Neutrophil (primary cell): Measurements from ENCODE around the gene STK17A.
A peak's percentile ranks its signal among the peaks of the same experiment; 100 is the strongest.

Experiments used
- H3K27ac ChIP-seq: fragments of 200-600 bp; sonication (generic); 2 replicates; pipeline ENCODE4 v1.5.1; 2016; ENCODE audit warnings: mild to moderate bottlenecking, moderate library complexity
- H3K27me3 ChIP-seq: fragments of 200-600 bp; sonication (generic); 2 replicates; pipeline ENCODE4 v1.6.0; 2016; ENCODE audit warnings: mild to moderate bottlenecking
- H3K36me3 ChIP-seq: fragments of 200-600 bp; sonication (generic); 2 replicates; pipeline ENCODE4 v1.5.1; 2017
- H3K4me1 ChIP-seq, 2 experiments: fragments of 200-600 bp in 1 of 2; sonication (generic) in 1 of 2; 1 replicate in 1 of 2; 2 replicates in 1 of 2; pipeline versions ENCODE4 v1.5.1 to v1.6.1; 2013 to 2016; ENCODE audit warnings: low read depth in 1 of 2, low read length in 1 of 2, mild to moderate bottlenecking in 1 of 2, moderate library complexity in 1 of 2; ENCODE audit not compliant: control insufficient read depth in 1 of 2, insufficient read depth in 1 of 2
- H3K4me3 ChIP-seq, 2 experiments: fragments of 200-600 bp in 1 of 2; sonication (generic) in 1 of 2; 1 replicate in 1 of 2; 2 replicates in 1 of 2; pipeline ENCODE4 v1.5.1; 2013 to 2016; ENCODE audit warnings: low read depth in 1 of 2, low read length in 1 of 2, mild to moderate bottlenecking in 1 of 2, moderate library complexity in 1 of 2
- H3K9me3 ChIP-seq: fragments of 200-600 bp; sonication (generic); 2 replicates; pipeline ENCODE4 v1.5.1; 2016
- CTCF ChIP-seq: fragments of 200-600 bp; sonication (generic); IDR thresholded peaks from 2 replicates; pipeline ENCODE4 v1.5.1; 2016; ENCODE audit warnings: antibody characterized with exemption

STK17A gene

GRCh38 chr7:43637114-43637806 is 54.4 kb downstream of the STK17A start:
- no peak for TF ChIP-seq CTCF
- Histone ChIP-seq H3K4me1 (no peaks in the 10 kb centered on the region), H3K4me3 (no peak overlapping the region), H3K9me3 (no peaks in the 10 kb centered on the region), H3K27me3 (no peaks in the 10 kb centered on the region), H3K27ac (peak overlapping the region; percentile 36), H3K36me3 (peaks cover 80% of the 10 kb centered on the region)

GRCh38 chr7:43639858-43640491 is 57.1 kb downstream of the STK17A start:
- Histone ChIP-seq H3K36me3 (peaks cover 76% of the 10 kb centered on the region), H3K9me3 (no peaks in the 10 kb centered on the region), H3K27ac (peak overlapping the region; percentile 41), H3K27me3 (no peaks in the 10 kb centered on the region), H3K4me3 (no peak overlapping the region), H3K4me1 (peaks cover 0 to 13% of the 10 kb centered on the region in 2 experiments)
- no peak for TF ChIP-seq CTCF

DNA sequence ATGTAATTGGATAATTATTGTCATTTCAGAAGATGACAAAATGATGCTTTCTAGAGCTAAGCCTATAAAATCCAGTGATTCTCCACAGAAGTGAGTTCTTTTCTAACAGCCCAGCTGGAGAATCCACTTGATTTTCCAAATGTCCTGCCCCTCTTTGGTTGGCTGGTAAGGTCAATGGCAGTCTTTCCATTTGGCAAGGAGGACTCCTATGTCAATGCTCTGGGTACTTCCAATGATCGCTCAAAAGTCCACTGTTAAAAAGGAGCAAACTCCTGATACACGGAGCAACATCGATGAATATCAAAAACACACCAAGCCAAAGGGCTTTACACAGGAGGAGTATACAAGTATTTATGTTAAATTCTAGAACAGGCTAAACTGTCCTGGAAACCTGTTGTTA is 57.8 kb downstream of the STK17A start:
- H3K9me3 ChIP-seq, result no peaks in the 10 kb centered on the region
- peaks cover 5 to 20% of the 10 kb centered on the region in 2 experiments for H3K4me1 ChIP-seq
- peak overlapping the region; percentile 41 for H3K27ac ChIP-seq

DNA sequence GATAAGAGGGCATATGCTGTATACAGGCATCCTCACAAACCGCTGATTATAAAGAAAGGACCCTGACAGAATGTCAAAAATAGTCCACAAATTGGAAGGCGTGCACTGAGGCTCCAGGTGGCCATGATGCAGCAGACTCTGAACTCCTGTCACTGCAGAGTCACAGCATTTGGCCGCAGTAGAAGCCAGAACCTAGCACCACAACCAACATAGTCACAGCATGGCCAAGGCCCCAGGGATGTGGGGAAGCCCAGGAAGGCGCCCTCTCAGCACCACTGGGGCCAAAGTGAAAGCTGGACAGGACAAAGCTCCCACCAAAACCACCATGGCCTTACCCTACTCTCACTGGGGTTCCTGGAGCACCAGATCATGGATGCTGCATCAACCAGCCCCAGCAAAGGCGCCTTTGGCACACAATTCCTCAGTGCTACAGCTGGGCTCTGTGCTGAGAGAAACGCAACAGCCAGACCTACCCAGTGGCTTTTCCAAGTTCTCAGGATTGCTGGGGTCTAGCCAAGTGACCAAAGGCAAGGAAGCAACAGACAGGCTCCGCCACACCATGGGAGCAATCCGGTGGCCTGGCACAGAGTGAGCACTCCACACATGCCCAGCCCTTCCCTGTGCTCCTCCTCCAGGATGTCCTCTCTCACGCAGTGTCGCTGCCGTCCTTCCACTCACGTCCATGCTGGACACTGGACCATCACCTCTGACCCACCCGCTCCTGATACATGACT is 60.2 kb downstream of the STK17A start:
- Histone ChIP-seq H3K27ac (peak overlapping the region; percentile 39), H3K4me1 (peaks cover 29 to 43% of the 10 kb centered on the region in 2 experiments), H3K9me3 (no peaks in the 10 kb centered on the region), H3K36me3 (peaks cover 49% of the 10 kb centered on the region), H3K27me3 (no peaks in the 10 kb centered on the region), H3K4me3 (no peak overlapping the region)
- no peak for TF ChIP-seq CTCF

More for the DNA sequence above, 57.8 kb downstream of the STK17A start:
- Histone ChIP-seq H3K27me3 (no peaks in the 10 kb centered on the region), H3K4me3 (no peak overlapping the region), H3K36me3 (peaks cover 69% of the 10 kb centered on the region)
- TF ChIP-seq CTCF, result no peak

GRCh38 chr7:43643846-43644245 is 60.9 kb downstream of the STK17A start:
- H3K27ac ChIP-seq, result peak overlapping the region; percentile 39

More at GRCh38 chr7:43643846-43644245, 60.9 kb downstream of the STK17A start:
- no peak overlapping the region for H3K4me3 ChIP-seq
- no peaks in the 10 kb centered on the region for H3K9me3 ChIP-seq
- no peak for TF ChIP-seq CTCF
- no peaks in the 10 kb centered on the region for H3K27me3 ChIP-seq
- H3K4me1 ChIP-seq, result peaks cover 37 to 51% of the 10 kb centered on the region in 2 experiments
- peaks cover 45% of the 10 kb centered on the region for H3K36me3 ChIP-seq
